Left lung (tissue), 14 donors: ENCODE measurements around the gene KRTAP25-1. TPM values are rescaled to one million over a fixed set of nuclear protein-coding genes. Genes with fewer than 3 reads are reported as not detected.

Source experiments
- ATAC-seq: fragments of 200-7000 bp; cut with Tn5 transposase; one replicate; pipeline ENCODE4 v1.9.1; 2020; ENCODE audit warnings: moderate library complexity
- DNase-seq, 4 donors: peaks; one replicate each; pipeline ENCODE4 v3.0.0-alpha.2; 2013 to 2020
- H3K27ac ChIP-seq, 2 donors: fragments of 200-600 bp; sonication (generic) in 1 of 2; one replicate each; pipeline versions ENCODE4 v1.5.0 to v1.8.0; 2020 to 2021
- H3K27me3 ChIP-seq, 2 donors: fragments of 200-600 bp; sonication (generic) in 1 of 2; one replicate each; pipeline versions ENCODE4 v1.5.0 to v1.8.0; 2020 to 2021
- H3K36me3 ChIP-seq, 2 donors: fragments of 200-600 bp; sonication (generic) in 1 of 2; one replicate each; pipeline versions ENCODE4 v1.5.0 to v1.8.0; 2020 to 2021
- H3K4me1 ChIP-seq, 2 donors: fragments of 200-600 bp; one replicate each; pipeline ENCODE4 v1.8.0; 2021
- H3K4me3 ChIP-seq, 2 donors: fragments of 200-600 bp; sonication (generic) in 1 of 2; one replicate each; pipeline versions ENCODE4 v1.5.0 to v1.8.0; 2020 to 2021; ENCODE audit warnings: mild to moderate bottlenecking in 1 of 2
- H3K9me3 ChIP-seq, 2 donors: fragments of 200-600 bp; sonication (generic) in 1 of 2; one replicate each; pipeline versions ENCODE4 v1.5.0 to v1.8.0; 2020 to 2021
- CTCF ChIP-seq, 2 donors: fragments of 200-600 bp; sonication (generic) in 1 of 2; IDR thresholded peaks; one replicate each; pipeline versions ENCODE4 v1.5.0 to v1.8.0; 2021; ENCODE audit warnings: antibody characterized with exemption in 2 of 2
- intact Hi-C, 2 donors: fragments of 100-400 bp; cut with DNase I; formaldehyde crosslinking; loops; one replicate each; pipeline versions ENCODE4 v1.11.2 to v1.14.2; 2022
- long read RNA-seq, 12 donors: library from polyadenylated mRNA in 2 of 12; unstranded in 2 of 12; transcript quantifications; one replicate each; pipeline ENCODE4 v2.0.0 and lab custom pipeline, GENCODE V29; 2019 to 2026
- polyA plus RNA-seq, 6 donors: library from polyadenylated mRNA; unstranded; fragments of 120-200 nt; gene quantifications; one replicate each; pipeline ENCODE4 v1.2.1, GENCODE V29; 2013; ENCODE audit not compliant: insufficient read length in 6 of 6
- total RNA-seq, 2 donors: library from RNA; stranded (reverse); fragmentation: NEBNext Ultra II Directional; extraction: Animal tissue kit (Norgen Biotek cat#: 25700); gene quantifications; one replicate each; pipeline ENCODE4 v1.2.1, GENCODE V29; 2021
- donor health status: DM: no; HTN: yes; CAD: no.
- donor health status: DM: no; HTN: no; CAD: no.

Gene KRTAP25-1
- total RNA-seq, result not detected
- polyA plus RNA-seq, result not detected
- long read RNA-seq, donor 1, result 0 reads
- long read RNA-seq, donor 2, result 0 reads
- long read RNA-seq, donor 3, result 0 reads
- long read RNA-seq, donor 4, result 0 reads
- long read RNA-seq, donor 5, result 0 reads
- long read RNA-seq, donor 6, result 0 reads
- long read RNA-seq, donor 7, result 0 reads
- long read RNA-seq, donor 8, result 0 reads
- long read RNA-seq, donor 9, result 0 reads
- long read RNA-seq, donor 10, result 0 reads
- long read RNA-seq, donor 11, result 0 reads
- long read RNA-seq, donor 12, result 0 reads

GRCh38 chr21:30289215-30289614 is at the start of gene KRTAP25-1:
Gene KRTAP25-1, minus strand, starts transcription at chr21:30289514. Its CDS starts 24 bp downstream, at chr21:30289490.
- H3K27me3 ChIP-seq, result no peaks in the 10 kb centered on the region
- H3K27ac ChIP-seq, result no peak within 1 kb of the TSS
- no peaks in the 10 kb centered on the region for H3K36me3 ChIP-seq
- intact Hi-C loops, result no loop called here
- ATAC-seq (no peak), DNase-seq (no peak)
- H3K9me3 ChIP-seq, result no peaks in the 10 kb centered on the region
- no peaks in the 10 kb centered on the region for H3K4me1 ChIP-seq
- no peak for TF ChIP-seq CTCF (IDR thresholded peaks at IDR 0.05)
- no peak within 1 kb of the TSS for H3K4me3 ChIP-seq

- Histone ChIP-seq H3K4me3 (no peak overlapping the region), H3K9me3 (no peaks in the 10 kb centered on the region), H3K4me1 (no peaks in the 10 kb centered on the region), H3K27me3 (no peaks in the 10 kb centered on the region), H3K36me3 (no peaks in the 10 kb centered on the region), H3K27ac (no peak overlapping the region)
- ATAC-seq (no peak), DNase-seq (no peak)
- intact Hi-C loops, result no loop called here
- no peak for TF ChIP-seq CTCF (IDR thresholded peaks at IDR 0.05)
Measured at GRCh38 chr21:30338717-30339116, 49.4 kb upstream of the KRTAP25-1 start.

GRCh38 chr21:30337772-30338171 is 48.5 kb upstream of the KRTAP25-1 start:
- DNase-seq (no peak), ATAC-seq (no peak)
- H3K27ac ChIP-seq, result no peak overlapping the region
- no peaks in the 10 kb centered on the region for H3K27me3 ChIP-seq
- no peaks in the 10 kb centered on the region for H3K36me3 ChIP-seq
- no peaks in the 10 kb centered on the region for H3K4me1 ChIP-seq
- no peaks in the 10 kb centered on the region for H3K9me3 ChIP-seq
- no peak overlapping the region for H3K4me3 ChIP-seq
- intact Hi-C loops, result no loop called here
- TF ChIP-seq CTCF (IDR thresholded peaks at IDR 0.05), result no peak

GRCh38 chr21:30337276-30337744 is 48.0 kb upstream of the KRTAP25-1 start, which contains the start of gene KRTAP27-1:
Gene KRTAP27-1, minus strand, starts transcription at chr21:30337694. Its CDS starts 26 bp downstream, at chr21:30337668.
- no peak for TF ChIP-seq CTCF (IDR thresholded peaks at IDR 0.05)
- H3K9me3 ChIP-seq, result no peaks in the 10 kb centered on the region
- H3K4me1 ChIP-seq, result no peaks in the 10 kb centered on the region
- intact Hi-C loops, result no loop called here
- DNase-seq (no peak), ATAC-seq (no peak)
- H3K4me3 ChIP-seq, result no peak within 1 kb of the TSS
- H3K27ac ChIP-seq, result no peak within 1 kb of the TSS
- no peaks in the 10 kb centered on the region for H3K27me3 ChIP-seq
- H3K36me3 ChIP-seq, result no peaks in the 10 kb centered on the region

GRCh38 chr21:30336596-30336995 is 47.3 kb upstream of the KRTAP25-1 start:
- H3K9me3 ChIP-seq, result no peaks in the 10 kb centered on the region
- no peaks in the 10 kb centered on the region for H3K36me3 ChIP-seq
- no peak for TF ChIP-seq CTCF (IDR thresholded peaks at IDR 0.05)
- no peak for ATAC-seq
- no peaks in the 10 kb centered on the region for H3K27me3 ChIP-seq
- intact Hi-C loops, result no loop called here
- H3K4me3 ChIP-seq, result no peak overlapping the region
- H3K4me1 ChIP-seq, result no peaks in the 10 kb centered on the region
- no peak overlapping the region for H3K27ac ChIP-seq
- no peak for DNase-seq
